Lower leg skin (tissue), 3 donors: ENCODE results near the gene AGO4.

ENCODE experiments used
- CTCF ChIP-seq, 3 donors: fragments of 450-650 bp; IDR thresholded peaks; one replicate each; pipeline ENCODE4 v1.5.1; 2016; ENCODE audit warnings: antibody characterized with exemption in 3 of 3, mild to moderate bottlenecking in 3 of 3, moderate library complexity in 2 of 3
- POLR2A ChIP-seq, 2 donors: fragments of 450-650 bp; IDR thresholded peaks; one replicate each; pipeline ENCODE4 v1.6.1; 2016 to 2017; ENCODE audit warnings: antibody characterized with exemption in 2 of 2, mild to moderate bottlenecking in 1 of 2, moderate library complexity in 1 of 2

DNA sequence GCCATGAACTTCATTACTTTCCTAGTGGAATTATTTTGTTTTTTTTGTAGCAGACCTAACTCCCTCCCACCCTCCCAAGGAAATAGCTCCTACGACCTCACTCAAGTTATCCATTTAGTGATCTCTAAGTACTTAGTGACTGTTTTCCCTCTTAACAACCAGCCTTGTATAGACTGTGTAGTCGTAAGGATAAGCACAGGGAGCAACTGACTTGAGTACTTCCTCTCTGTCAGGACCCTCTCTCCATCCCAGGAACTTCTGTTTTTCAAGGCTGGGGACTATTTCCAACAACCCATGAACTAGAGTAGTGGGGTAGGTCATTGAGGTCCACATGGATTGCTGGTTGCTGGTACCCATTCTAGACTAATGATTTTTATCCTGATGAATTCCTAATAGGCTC lies 77.1 kb downstream of the AGO4 start:
- TF ChIP-seq POLR2A (IDR thresholded peaks at IDR 0.05), result no peak
- no peak for TF ChIP-seq CTCF (IDR thresholded peaks at IDR 0.05)
